ENCODE data around the gene OR2T35. TPM values are rescaled to one million over a fixed set of nuclear protein-coding genes. Genes with fewer than 3 reads are reported as not detected.
"Not testable (repeated sequence)": the region's sequence is repeated elsewhere in the genome, so short reads cannot be mapped to it uniquely, and the experiment has no call there.

The OR2T35 gene, protein sequence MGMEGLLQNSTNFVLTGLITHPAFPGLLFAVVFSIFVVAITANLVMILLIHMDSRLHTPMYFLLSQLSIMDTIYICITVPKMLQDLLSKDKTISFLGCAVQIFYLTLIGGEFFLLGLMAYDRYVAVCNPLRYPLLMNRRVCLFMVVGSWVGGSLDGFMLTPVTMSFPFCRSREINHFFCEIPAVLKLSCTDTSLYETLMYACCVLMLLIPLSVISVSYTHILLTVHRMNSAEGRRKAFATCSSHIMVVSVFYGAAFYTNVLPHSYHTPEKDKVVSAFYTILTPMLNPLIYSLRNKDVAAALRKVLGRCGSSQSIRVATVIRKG
- not detected for polyA plus RNA-seq

DNA sequence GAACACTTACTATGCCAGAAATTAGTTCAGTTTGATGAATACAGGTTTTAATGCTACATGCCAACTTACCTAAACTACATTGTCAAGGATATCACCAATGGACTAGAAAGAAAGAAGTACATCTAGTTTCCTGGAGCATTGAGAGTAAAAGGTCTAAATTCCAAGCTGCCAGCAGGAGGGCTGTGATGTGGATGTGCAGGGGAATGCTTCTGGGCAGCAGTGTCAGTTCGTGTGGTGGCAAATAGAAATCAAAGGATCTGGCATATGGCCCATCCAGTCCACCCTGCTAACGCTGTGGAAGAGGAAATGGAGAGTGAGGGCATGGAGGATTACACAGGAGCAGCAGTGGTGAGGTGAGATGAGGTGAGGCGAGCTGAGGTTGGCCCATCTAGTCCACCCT, at the start of gene OR2T35:
OR2T35 (minus strand) TSS at position 101 of the 400 bp plus-strand sequence. CDS start 6,020 bp downstream, outside the sequence.
- H3K4me1 Mint-ChIP-seq; DNase-seq; H3K9me3 Mint-ChIP-seq; H3K27me3 Mint-ChIP-seq (ENCODE audit: low read depth in 3 of 3); H3K4me3 Mint-ChIP-seq; H3K27ac Mint-ChIP-seq; H3K36me3 Mint-ChIP-seq: not testable (repeated sequence)

DNA sequence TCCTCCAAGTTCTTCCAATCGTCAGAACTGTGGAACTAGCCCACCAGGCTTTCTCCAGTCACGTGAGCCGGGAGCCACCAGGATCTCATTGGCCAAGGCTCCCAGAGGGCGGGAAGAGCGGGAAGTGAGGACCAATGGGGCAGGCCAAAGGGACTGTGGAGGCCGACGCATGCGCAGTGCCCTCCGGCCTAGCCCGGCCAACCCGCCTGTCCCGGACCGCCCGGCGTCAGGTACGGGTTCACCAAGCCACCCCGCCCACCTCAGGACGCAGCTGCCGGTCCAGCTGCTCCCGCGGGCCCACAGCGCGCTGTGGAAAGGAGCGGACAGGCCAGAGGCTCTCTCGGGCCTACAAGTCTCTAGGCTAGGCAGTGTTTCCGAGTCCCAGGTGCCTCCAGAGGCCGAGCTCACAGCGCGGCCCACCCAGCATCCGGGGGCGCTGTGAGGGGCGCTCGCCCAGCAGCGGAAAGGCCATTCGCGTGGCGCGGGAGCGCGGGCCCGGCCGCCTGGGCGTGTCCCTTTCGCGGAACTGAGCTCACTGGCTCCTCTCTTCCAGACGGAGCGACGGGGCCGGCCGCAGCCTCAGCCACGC, 46.6 kb upstream of the OR2T35 start:
- DNase-seq, result no peak
- no peak overlapping the region for H3K4me3 Mint-ChIP-seq
- H3K36me3 Mint-ChIP-seq, result no peaks in the 10 kb centered on the region

DNA sequence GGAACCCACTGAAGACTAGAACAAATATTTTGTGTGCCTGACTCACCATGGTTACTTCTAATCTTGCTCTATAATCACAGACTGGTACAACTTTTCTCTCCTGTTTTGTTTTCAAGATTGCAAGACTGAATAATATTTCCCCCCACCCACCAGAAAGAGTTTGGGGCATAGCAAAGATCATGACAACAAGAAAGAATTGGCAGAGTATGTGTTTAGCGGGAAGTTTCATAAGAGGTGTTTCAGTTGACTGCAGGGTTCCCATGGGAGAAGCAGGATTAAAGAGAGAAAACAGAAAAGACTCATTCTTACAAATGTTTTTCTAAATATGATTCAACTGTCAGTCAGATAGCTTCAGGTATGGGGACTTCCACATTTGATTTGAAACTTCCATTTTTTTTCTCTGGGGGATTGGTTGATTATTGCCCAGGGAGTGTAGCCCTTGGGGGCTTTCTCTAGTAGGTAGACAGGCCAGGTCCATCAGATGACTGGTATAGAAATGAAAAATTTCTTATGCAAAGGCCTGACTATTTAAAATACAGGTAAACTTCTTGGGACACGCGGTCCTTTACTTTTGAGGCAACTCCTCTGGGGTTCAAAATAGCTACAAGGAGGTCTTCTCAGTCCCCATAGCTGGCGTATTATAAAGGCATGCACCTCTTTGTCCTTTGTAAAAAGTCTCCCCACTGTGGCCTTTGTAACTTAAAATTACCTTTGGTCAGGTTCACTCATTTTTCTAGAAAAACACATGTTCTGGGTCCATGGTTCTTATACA, 43.6 kb upstream of the OR2T35 start:
- no peaks in the 10 kb centered on the region for H3K36me3 Mint-ChIP-seq
- H3K27ac Mint-ChIP-seq, result no peak overlapping the region
- no peak for DNase-seq
- no peak overlapping the region for H3K4me3 Mint-ChIP-seq
- peaks cover 0 to 7% (median 0%) of the 10 kb centered on the region in 6 donors for H3K9me3 Mint-ChIP-seq
- H3K4me1 Mint-ChIP-seq, result no peaks in the 10 kb centered on the region
- H3K27me3 Mint-ChIP-seq (ENCODE audit: low read depth in 3 of 3), result peaks cover 0 to 10% (median 4%) of the 10 kb centered on the region in 3 donors

More for the DNA sequence above, 46.6 kb upstream of the OR2T35 start:
- Mint-ChIP-seq H3K4me1 (no peaks in the 10 kb centered on the region), H3K27me3 (ENCODE audit: low read depth in 3 of 3) (peaks cover 0 to 11% (median 4%) of the 10 kb centered on the region in 3 donors), H3K27ac (no peak overlapping the region), H3K9me3 (peaks cover 0 to 7% (median 0%) of the 10 kb centered on the region in 6 donors)

DNA sequence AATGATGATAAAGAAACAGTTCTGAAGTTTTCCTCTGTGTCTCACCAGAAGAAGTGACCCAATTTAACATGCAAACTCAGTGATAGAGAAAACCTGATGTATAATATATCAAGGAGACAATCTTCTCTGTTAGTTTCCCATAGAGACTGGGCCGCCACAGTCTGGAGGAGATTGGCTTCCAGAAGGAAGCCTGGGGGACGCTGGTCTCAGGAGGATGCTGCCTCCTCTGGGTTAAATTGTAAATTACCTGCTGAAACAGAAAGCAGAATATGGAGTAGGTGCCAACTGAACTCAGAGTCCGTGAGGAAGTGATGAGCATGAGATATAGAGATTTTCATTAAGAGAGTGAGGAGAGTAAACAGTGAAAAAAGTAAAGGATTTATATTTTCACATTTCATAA, 41.7 kb upstream of the OR2T35 start:
- Mint-ChIP-seq H3K4me1 (no peaks in the 10 kb centered on the region), H3K4me3 (no peak overlapping the region), H3K27me3 (ENCODE audit: low read depth in 3 of 3) (peaks cover 0 to 12% (median 4%) of the 10 kb centered on the region in 3 donors), H3K9me3 (peaks cover 0 to 5% (median 0%) of the 10 kb centered on the region in 6 donors), H3K27ac (no peak overlapping the region), H3K36me3 (no peaks in the 10 kb centered on the region)
- DNase-seq, result no peak

DNA sequence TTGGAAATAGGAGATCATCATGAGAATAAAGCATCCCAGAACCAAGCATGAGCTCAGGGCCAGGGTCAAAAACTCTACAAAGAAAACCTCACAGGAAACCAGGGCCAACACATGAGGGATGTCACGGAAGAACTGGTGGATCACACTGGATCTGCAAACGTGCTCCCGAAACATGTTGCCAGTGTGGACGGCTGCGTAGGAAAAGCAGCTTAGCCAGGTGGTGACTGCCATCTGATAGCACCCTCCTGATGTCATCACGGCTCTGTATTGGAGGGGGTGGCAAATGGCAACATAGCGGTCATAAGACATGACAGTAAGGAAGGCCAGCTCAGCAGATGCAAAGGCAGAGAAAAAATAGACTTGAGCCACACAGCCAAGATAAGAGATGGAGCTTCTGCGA, 36.6 kb upstream of the OR2T35 start:
- Mint-ChIP-seq H3K4me1 (no peaks in the 10 kb centered on the region), H3K9me3 (no peaks in the 10 kb centered on the region), H3K36me3 (no peaks in the 10 kb centered on the region), H3K27me3 (ENCODE audit: low read depth in 3 of 3) (peaks cover 0 to 11% (median 0%) of the 10 kb centered on the region in 3 donors), H3K27ac (no peak overlapping the region), H3K4me3 (no peak overlapping the region)
- no peak for DNase-seq

DNA sequence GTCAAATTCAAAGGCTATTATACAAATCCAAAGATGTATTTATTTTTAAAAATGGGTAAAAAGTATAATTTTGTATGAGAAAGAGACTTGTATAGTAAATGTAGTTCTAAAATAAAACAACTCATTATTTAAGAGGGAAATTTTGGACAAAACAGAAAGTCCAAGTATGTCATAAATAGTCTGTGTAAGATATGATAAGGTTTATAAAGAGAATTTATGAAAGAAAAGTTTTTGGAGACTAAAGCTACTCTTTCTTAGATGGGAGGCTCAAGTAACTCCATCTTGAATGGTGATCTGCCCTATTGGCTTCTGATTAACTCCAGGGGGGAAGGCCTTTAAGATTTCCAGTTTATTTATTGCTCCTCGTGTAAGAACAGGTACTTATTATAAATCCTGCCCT, 24.9 kb upstream of the OR2T35 start:
- Mint-ChIP-seq H3K36me3 (no peaks in the 10 kb centered on the region), H3K4me3 (no peak overlapping the region), H3K4me1 (no peaks in the 10 kb centered on the region), H3K27ac (no peak overlapping the region), H3K9me3 (peaks cover 0 to 8% (median 3%) of the 10 kb centered on the region in 6 donors), H3K27me3 (ENCODE audit: low read depth in 3 of 3) (peaks cover 0 to 6% (median 0%) of the 10 kb centered on the region in 3 donors)
- DNase-seq, result no peak

DNA sequence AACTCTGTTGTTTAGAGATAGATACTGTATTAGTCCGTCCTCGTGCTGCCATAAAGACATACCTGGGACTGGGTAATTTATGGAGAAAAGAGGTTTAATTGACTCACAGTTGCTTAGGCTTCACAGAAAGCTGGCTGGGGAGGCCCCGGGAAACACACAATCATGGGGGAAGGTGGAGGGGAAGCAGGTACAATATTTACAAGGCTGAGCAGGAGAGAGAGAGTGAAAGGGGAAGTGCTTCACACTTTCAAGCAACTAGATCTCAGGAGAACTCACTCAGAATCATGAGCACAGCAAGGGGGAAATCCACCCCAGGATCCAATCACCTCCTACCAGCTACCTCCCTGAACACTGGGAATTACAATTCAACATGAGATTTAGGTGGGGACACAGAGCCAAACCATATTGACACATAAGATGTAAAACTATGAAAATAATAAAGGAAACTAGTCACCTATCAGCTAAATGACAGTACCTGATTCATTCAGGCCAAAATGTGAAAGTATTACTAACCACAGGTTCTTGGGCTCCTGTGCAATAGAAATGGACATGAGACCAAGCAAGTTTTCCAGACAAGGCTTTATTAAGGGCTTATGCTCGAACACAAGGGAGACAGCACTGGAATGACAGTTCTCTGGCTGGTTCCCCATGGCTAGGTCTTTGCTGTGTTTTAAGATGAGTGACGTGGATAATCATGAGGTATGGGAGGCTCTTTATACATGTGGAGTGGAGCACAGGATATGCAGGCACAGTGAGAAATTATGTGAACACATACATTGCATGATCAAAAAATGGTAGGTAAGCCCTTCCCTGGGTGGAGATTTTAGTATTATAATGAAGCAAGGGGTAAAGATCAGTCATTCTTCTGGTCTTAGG, 18.6 kb upstream of the OR2T35 start:
- H3K9me3 Mint-ChIP-seq; H3K4me1 Mint-ChIP-seq; H3K4me3 Mint-ChIP-seq; H3K36me3 Mint-ChIP-seq; H3K27ac Mint-ChIP-seq; DNase-seq; H3K27me3 Mint-ChIP-seq (ENCODE audit: low read depth in 3 of 3): not testable (repeated sequence)

DNA sequence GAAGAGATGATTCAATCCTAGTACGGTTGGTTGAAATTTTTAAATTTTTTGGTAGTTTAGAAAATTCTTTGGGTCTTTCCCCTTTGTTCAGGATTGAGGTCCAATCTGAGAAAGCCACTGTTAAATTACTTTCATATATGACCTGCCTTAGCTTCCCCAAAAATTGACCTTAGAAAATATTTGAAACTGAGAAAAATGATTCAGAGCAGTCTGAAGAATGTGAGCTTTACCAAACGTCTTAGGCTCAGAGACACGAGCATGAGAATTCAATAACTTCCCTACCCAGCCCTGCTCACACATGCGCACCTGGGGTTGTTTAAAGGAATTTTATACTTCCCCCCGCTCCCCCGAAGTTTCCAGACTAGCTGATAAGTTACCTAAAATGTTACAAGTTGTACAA, 11.7 kb upstream of the OR2T35 start:
- not testable (repeated sequence) for H3K4me3 Mint-ChIP-seq; DNase-seq; H3K27me3 Mint-ChIP-seq (ENCODE audit: low read depth in 3 of 3); H3K9me3 Mint-ChIP-seq; H3K27ac Mint-ChIP-seq; H3K4me1 Mint-ChIP-seq; H3K36me3 Mint-ChIP-seq

DNA sequence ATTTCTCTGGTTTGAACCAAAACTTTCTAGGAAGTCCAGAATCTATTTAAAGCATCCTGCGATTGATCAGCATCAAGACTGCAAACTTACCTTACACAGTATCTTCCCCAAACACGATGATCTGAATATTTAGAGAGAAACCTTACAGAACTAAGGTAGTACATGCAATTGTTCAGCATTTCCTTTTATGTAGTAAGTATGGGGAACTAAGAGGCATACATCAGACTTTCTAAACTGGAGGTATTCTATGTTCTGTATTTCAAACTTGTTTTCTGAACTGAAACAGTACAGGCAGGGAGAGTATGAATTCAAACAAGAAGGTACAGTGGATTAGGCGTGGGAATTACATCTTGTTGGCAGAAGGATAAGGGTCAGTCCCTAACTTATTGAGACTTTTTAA, 10.3 kb upstream of the OR2T35 start, which contains the start of gene OR2T27:
OR2T27 (minus strand) TSS at position 175 of the 400 bp plus-strand sequence. CDS start 4,644 bp downstream, outside the sequence.
- not testable (repeated sequence) for DNase-seq; H3K27ac Mint-ChIP-seq; H3K27me3 Mint-ChIP-seq (ENCODE audit: low read depth in 3 of 3); H3K9me3 Mint-ChIP-seq; H3K4me1 Mint-ChIP-seq; H3K4me3 Mint-ChIP-seq; H3K36me3 Mint-ChIP-seq

DNA sequence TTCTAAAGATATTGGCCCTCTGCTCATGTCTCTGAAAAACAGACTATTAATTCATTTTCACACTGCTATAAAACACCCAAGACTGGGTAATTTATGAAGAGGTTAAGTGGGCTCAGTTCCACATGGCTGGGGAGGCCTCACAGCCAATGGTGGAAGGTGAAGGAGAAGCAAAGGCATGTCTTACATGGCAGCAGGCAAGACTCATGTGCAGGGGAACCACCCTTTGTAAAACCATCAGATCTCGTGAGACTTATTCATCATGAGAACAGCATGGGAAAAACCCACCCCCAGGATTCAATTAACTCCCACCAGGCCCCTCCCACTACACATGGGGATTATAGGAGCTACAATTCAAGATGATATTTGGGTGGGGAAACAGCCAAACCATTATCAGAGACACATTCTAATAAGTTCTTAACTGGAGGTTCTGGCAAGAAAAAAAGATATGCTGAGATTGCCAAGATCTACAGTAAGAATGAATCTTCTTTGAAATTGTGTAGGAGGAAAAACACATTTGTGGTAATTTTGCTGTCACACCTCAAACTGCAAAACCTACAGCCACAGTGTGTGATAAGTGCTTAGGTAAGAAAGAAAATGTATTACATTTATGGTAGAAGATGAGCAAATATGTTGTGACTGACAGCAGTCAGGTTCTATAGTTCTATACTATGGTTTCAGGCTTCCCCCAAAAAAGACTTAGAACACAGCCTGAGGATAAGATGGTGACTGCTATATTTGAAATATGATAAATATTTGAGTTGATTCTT, 3.9 kb upstream of the OR2T35 start:
- not testable (repeated sequence) for H3K36me3 Mint-ChIP-seq; H3K27me3 Mint-ChIP-seq (ENCODE audit: low read depth in 3 of 3); DNase-seq; H3K9me3 Mint-ChIP-seq; H3K4me3 Mint-ChIP-seq; H3K4me1 Mint-ChIP-seq; H3K27ac Mint-ChIP-seq

DNA sequence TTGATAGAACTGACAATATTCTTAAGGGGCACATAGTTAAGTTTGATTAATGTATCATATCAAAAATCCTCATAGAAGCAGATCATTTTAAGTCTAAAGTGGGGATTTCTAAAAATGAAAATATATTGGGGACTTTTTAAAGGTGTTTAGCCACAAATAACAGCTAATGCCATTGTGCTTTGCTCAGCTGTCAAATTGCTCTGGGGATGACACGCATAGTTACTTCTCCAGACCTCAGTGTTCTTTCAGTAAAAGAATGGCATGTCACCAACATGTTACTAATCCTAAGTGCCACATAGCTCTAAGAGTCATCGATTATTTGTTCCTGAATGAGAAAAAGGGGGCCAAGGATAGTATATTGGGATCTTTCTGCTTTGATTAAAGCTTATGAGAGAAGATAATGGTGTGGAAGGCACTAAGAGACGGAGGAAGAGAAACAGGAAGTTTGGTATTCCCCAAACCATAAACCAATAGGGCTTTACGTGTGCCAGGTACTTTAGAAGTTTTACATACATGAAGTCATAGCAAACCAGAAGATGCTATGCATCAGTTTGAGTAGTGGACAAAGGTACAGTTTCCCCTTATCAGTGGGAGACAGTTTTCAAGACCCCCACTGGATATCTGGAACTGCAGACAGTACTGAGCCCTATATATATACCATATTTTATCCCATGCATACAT, 2.0 kb downstream of the OR2T35 start:
- H3K27me3 Mint-ChIP-seq (ENCODE audit: low read depth in 3 of 3); H3K27ac Mint-ChIP-seq; H3K4me1 Mint-ChIP-seq; DNase-seq; H3K36me3 Mint-ChIP-seq; H3K4me3 Mint-ChIP-seq; H3K9me3 Mint-ChIP-seq: not testable (repeated sequence)

DNA sequence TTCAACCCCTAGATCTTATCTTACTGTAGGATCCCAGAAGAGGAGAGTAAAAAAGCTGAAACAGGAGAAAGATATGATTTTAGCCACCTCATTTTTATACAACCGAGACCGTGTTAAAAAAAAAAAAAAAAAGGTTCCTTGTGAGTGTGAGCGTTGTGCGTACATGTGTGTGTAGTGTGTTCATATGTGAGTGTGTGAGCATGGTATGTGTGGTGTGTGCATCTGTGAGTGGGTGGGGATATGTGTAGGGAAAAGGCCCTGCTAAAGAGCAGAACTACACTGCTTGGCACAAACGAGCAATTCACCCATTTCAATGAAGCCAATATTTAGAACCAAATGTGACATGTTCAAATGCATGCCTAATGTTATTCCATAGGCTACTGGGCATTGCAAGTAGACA, 3.5 kb downstream of the OR2T35 start:
- not testable (repeated sequence) for H3K36me3 Mint-ChIP-seq; DNase-seq; H3K4me3 Mint-ChIP-seq; H3K4me1 Mint-ChIP-seq; H3K27ac Mint-ChIP-seq; H3K27me3 Mint-ChIP-seq (ENCODE audit: low read depth in 3 of 3); H3K9me3 Mint-ChIP-seq

DNA sequence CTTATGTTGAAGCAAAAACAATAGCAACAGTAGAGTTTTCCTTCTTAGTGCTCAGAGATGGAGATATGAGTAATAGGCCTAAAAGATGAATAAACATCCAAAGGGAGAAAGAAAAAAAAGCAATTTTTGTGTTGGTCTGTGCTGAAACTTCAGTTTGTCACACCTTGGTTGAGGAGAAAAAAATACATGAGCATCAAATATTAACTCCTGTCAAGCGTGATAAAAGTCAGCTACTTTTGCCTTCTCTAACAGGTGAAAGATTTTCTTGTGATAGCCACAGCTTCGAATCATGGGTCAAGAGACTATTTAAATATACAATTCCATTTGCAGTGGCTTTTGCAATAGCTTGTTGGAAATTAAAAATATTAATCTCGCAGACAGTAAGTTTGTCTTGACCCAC, 4.2 kb downstream of the OR2T35 start:
- H3K27ac Mint-ChIP-seq; DNase-seq; H3K9me3 Mint-ChIP-seq; H3K4me1 Mint-ChIP-seq; H3K4me3 Mint-ChIP-seq; H3K36me3 Mint-ChIP-seq; H3K27me3 Mint-ChIP-seq (ENCODE audit: low read depth in 3 of 3): not testable (repeated sequence)

Data from immature natural killer cell (primary cell).